HUES64 (cell line): ENCODE results near the gene CFAP97D2.
"Not testable (repeated sequence)": the region's sequence is repeated elsewhere in the genome, so short reads cannot be mapped to it uniquely, and the experiment has no call there.

Experiments used
- H3K27ac ChIP-seq: 2 replicates; pipeline ENCODE4 v1.7.0; 2013; ENCODE audit warnings: low read depth, low read length, inconsistent platforms
- H3K27me3 ChIP-seq: 2 replicates; pipeline ENCODE4 v1.6.1; 2013; ENCODE audit warnings: mild to moderate bottlenecking, low read length; ENCODE audit not compliant: insufficient read depth
- H3K36me3 ChIP-seq: 2 replicates; pipeline ENCODE4 v1.6.1; 2013; ENCODE audit warnings: mild to moderate bottlenecking, low read length; ENCODE audit not compliant: insufficient read depth
- H3K4me1 ChIP-seq: 2 replicates; pipeline ENCODE4 v1.6.1; 2013; ENCODE audit warnings: mild to moderate bottlenecking, low read length, moderate library complexity; ENCODE audit not compliant: insufficient read depth
- H3K4me3 ChIP-seq: 2 replicates; pipeline ENCODE4 v1.5.1; 2013; ENCODE audit warnings: mild to moderate bottlenecking, low read length, moderate library complexity
- H3K9ac ChIP-seq: 2 replicates; pipeline ENCODE4 v1.6.1; 2013; ENCODE audit warnings: mild to moderate bottlenecking, low read depth, low read length
- H3K9me3 ChIP-seq: 2 replicates; pipeline ENCODE4 v1.6.1; 2013; ENCODE audit warnings: low read depth, low read length; ENCODE audit not compliant: insufficient read depth
- WGBS: fragments of 150-250, 120-280 bp; methylation state at CpG from one replicate; pipeline ENCODE4 v1.1.7; 2013; ENCODE audit warnings: missing lambda C conversion rate; 5-methylcytosine and 5-hydroxymethylcytosine counted together

The CFAP97D2 gene

GRCh38 chr13:114261328-114261965, 82.4 kb downstream of the CFAP97D2 start:
- 77% methylated on average over 3 of the region's 3 CpGs for WGBS
- H3K27me3 ChIP-seq = no peaks in the 10 kb centered on the region
- peaks cover 99% of the 10 kb centered on the region for H3K36me3 ChIP-seq
- no peaks in the 10 kb centered on the region for H3K9me3 ChIP-seq
- H3K9ac ChIP-seq = no peak overlapping the region
- no peak overlapping the region for H3K27ac ChIP-seq
- H3K4me1 ChIP-seq = peaks cover 10% of the 10 kb centered on the region
- no peak overlapping the region for H3K4me3 ChIP-seq

DNA sequence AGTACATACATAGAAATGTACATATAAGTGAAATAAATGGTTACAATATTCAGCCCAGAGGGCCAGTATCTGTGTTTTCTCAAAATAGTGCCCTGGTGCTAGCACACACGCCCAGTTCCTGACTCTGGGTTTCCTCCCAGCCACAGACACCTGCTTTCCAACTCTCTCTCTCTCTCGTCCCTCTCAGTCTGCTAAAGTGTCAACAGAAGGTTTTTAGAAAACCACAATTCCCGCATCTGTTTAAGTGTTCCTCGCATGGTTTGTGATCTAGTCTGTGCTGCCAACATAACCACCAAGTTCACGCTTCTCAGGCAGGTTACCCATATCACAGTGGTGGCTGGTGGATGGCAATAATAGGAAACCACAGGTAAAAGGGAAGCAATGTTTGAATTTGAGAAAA, 84.5 kb downstream of the CFAP97D2 start:
- WGBS = 95% methylated on average over 5 of the region's 5 CpGs
- H3K4me1 ChIP-seq = no peaks in the 10 kb centered on the region

GRCh38 chr13:114264313-114264712, 85.3 kb downstream of the CFAP97D2 start:
- not testable (repeated sequence) for H3K4me3 ChIP-seq, H3K4me1 ChIP-seq, H3K9ac ChIP-seq, H3K9me3 ChIP-seq, H3K27ac ChIP-seq, H3K27me3 ChIP-seq
- H3K36me3 ChIP-seq = peaks cover 100% of the 10 kb centered on the region
- WGBS = 97% methylated on average over 13 of the region's 13 CpGs

More for the DNA sequence above, 84.5 kb downstream of the CFAP97D2 start:
- no peak overlapping the region for H3K9ac ChIP-seq
- no peak overlapping the region for H3K27ac ChIP-seq
- H3K4me3 ChIP-seq = no peak overlapping the region
- no peaks in the 10 kb centered on the region for H3K9me3 ChIP-seq
- H3K27me3 ChIP-seq = no peaks in the 10 kb centered on the region
- H3K36me3 ChIP-seq = peaks cover 100% of the 10 kb centered on the region

GRCh38 chr13:114264886-114265611, 86.0 kb downstream of the CFAP97D2 start:
- Histone ChIP-seq H3K9me3 (no peaks in the 10 kb centered on the region), H3K36me3 (peaks cover 97% of the 10 kb centered on the region), H3K4me3 (no peak overlapping the region), H3K9ac (no peak overlapping the region), H3K27me3 (no peaks in the 10 kb centered on the region), H3K4me1 (no peaks in the 10 kb centered on the region), H3K27ac (no peak overlapping the region)
- 97% methylated on average over 7 of the region's 8 CpGs for WGBS

DNA sequence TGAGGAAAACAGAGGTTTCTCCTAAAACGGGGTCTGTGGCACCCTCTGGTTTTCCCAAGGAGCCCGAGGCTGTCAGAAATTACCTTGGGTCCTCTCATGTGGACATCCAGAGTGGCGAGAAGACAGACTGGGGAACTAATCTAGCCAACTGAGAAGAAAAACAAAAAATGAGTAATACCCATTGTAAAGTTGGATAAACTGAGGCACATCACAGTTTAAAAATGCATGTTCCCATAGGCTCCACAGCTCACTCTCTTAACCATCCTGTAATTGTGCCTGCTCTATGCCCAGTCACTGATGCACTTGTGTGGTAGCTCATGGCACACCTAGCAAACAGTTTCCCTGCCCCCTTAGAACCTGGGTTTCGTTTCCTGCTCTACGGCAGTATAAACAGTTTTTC, 87.2 kb downstream of the CFAP97D2 start:
- H3K27me3 ChIP-seq = no peaks in the 10 kb centered on the region
- H3K4me3 ChIP-seq = no peak overlapping the region
- H3K4me1 ChIP-seq = no peaks in the 10 kb centered on the region
- H3K9ac ChIP-seq = no peak overlapping the region
- WGBS = 97% methylated on average over 5 of the region's 5 CpGs
- no peak overlapping the region for H3K27ac ChIP-seq
- H3K9me3 ChIP-seq = no peaks in the 10 kb centered on the region
- H3K36me3 ChIP-seq = peaks cover 92% of the 10 kb centered on the region

GRCh38 chr13:114268344-114269280, 89.6 kb downstream of the CFAP97D2 start:
- 93% methylated on average over 6 of the region's 6 CpGs for WGBS
- Histone ChIP-seq H3K36me3 (peaks cover 89% of the 10 kb centered on the region), H3K4me1 (no peaks in the 10 kb centered on the region), H3K9me3 (no peaks in the 10 kb centered on the region), H3K27me3 (no peaks in the 10 kb centered on the region), H3K9ac (no peak overlapping the region), H3K4me3 (no peak overlapping the region), H3K27ac (no peak overlapping the region)

- peaks cover 87% of the 10 kb centered on the region for H3K36me3 ChIP-seq
- 98% methylated on average over 3 of the region's 4 CpGs for WGBS
- no peaks in the 10 kb centered on the region for H3K4me1 ChIP-seq
Observed at GRCh38 chr13:114269281-114269770, 90.3 kb downstream of the CFAP97D2 start.

More at GRCh38 chr13:114269281-114269770, 90.3 kb downstream of the CFAP97D2 start:
- Histone ChIP-seq H3K27me3 (no peaks in the 10 kb centered on the region), H3K4me3 (no peak overlapping the region), H3K9me3 (no peaks in the 10 kb centered on the region), H3K27ac (no peak overlapping the region), H3K9ac (no peak overlapping the region)
